Endodermal cell (in vitro differentiated cells): Measurements from ENCODE around the gene BRWD1. TPM values are rescaled to one million over a fixed set of nuclear protein-coding genes. Genes with fewer than 3 reads are reported as not detected.

Experiments used
- DNase-seq: peaks from one replicate; pipeline ENCODE4 v3.0.0-alpha.2; 2017
- H3K27ac ChIP-seq: 2 replicates; pipeline ENCODE4 v1.5.1; 2013; ENCODE audit warnings: mild to moderate bottlenecking, low read depth, low read length, moderate library complexity
- H3K27me3 ChIP-seq: 2 replicates; pipeline ENCODE4 v1.6.1; 2013; ENCODE audit warnings: mild to moderate bottlenecking, low read length, moderate library complexity; ENCODE audit not compliant: insufficient read depth, control insufficient read depth, poor library complexity, severe bottlenecking
- H3K36me3 ChIP-seq: 2 replicates; pipeline ENCODE4 v1.7.0; 2013; ENCODE audit warnings: mild to moderate bottlenecking, low read length, moderate library complexity; ENCODE audit not compliant: control insufficient read depth, insufficient read depth
- H3K4me1 ChIP-seq: one replicate; pipeline ENCODE4 v1.7.0; 2013; ENCODE audit warnings: low read length; ENCODE audit not compliant: control insufficient read depth, insufficient read depth
- H3K4me3 ChIP-seq: 2 replicates; pipeline ENCODE4 v1.5.1; 2013; ENCODE audit warnings: mild to moderate bottlenecking, low read length, moderate library complexity
- H3K9ac ChIP-seq: 2 replicates; pipeline ENCODE4 v1.6.1; 2013; ENCODE audit warnings: mild to moderate bottlenecking, low read length, moderate library complexity; ENCODE audit not compliant: poor library complexity, severe bottlenecking; ENCODE audit errors: extremely low read depth
- H3K9me3 ChIP-seq: 2 replicates; pipeline ENCODE4 v1.6.1; 2013; ENCODE audit warnings: mild to moderate bottlenecking, low read length, moderate library complexity; ENCODE audit not compliant: control insufficient read depth
- H3K27ac Mint-ChIP-seq: 2 replicates; pipeline ENCODE4 v1.8.0; 2020; ENCODE audit warnings: mixed read lengths
- H3K27me3 Mint-ChIP-seq: 2 replicates; pipeline ENCODE4 v1.8.0; 2021; ENCODE audit warnings: mild to moderate bottlenecking, mixed read lengths; ENCODE audit not compliant: insufficient read depth
- H3K36me3 Mint-ChIP-seq: 2 replicates; pipeline ENCODE4 v1.8.0; 2020; ENCODE audit warnings: low read depth, mixed read lengths
- H3K4me1 Mint-ChIP-seq: 2 replicates; pipeline ENCODE4 v1.8.0; 2020; ENCODE audit warnings: mixed read lengths
- H3K4me3 Mint-ChIP-seq: 2 replicates; pipeline ENCODE4 v1.8.0; 2020; ENCODE audit warnings: mild to moderate bottlenecking, moderate library complexity, mixed read lengths
- H3K9me3 Mint-ChIP-seq: 2 replicates; pipeline ENCODE4 v1.8.0; 2020; ENCODE audit warnings: mild to moderate bottlenecking, mixed read lengths
- WGBS, 2 experiments: methylation state at CpG; one replicate each; pipeline versions ENCODE4 v1.1.5 to v1.1.7; 2013; ENCODE audit warnings: missing lambda C conversion rate in 2 of 2, mixed read lengths in 1 of 2; ENCODE audit not compliant: insufficient coverage in 1 of 2, insufficient read length in 1 of 2; 5-methylcytosine and 5-hydroxymethylcytosine counted together
- total RNA-seq, 2 donors: library from RNA; stranded (reverse); fragmentation: NEBNext Ultra II Directional in 1 of 2; extraction: Animal tissue kit (Norgen Biotek cat#: 25700) in 1 of 2; gene quantifications; 2 replicates in 1 of 2; 3 replicates in 1 of 2; pipeline ENCODE4 v1.2.1, GENCODE V29; 2021
- TF ChIP-seq, protein P1 (sequence below): fragments of 200-600 bp; sonication (generic); conservative IDR thresholded peaks from 2 replicates; pipeline ENCODE4 v1.5.0; 2021; ENCODE audit warnings: antibody characterized with exemption, mild to moderate bottlenecking

BRWD1 gene
- total RNA-seq, 2 donors from 2014 or later = 64.7 to 76.1 TPM

DNA sequence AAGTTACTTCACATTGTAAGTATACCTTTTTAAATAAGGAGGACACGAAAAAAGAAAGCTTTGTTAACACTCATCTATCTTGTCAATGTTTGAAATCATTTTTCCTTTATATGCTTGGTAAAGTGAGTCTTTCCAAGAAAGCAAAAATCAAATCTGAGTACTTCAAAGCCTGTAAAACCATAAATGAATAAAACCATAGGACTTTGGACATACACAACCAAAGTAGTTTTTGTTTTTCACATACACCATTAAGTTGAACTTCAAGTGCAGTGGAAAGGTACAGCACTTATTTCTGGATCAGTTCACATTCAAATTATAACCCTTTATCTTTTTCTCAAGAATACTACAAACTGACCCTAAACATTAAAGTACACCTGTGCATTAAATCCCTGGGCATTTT lies 120.1 kb downstream of the BRWD1 start:
- no peaks in the 10 kb centered on the region for H3K9me3 Mint-ChIP-seq
- peaks cover 28% of the 10 kb centered on the region for H3K36me3 Mint-ChIP-seq
- Histone ChIP-seq H3K9me3 (no peaks in the 10 kb centered on the region), H3K4me3 (no peak overlapping the region), H3K36me3 (peaks cover 66% of the 10 kb centered on the region), H3K27me3 (no peaks in the 10 kb centered on the region), H3K27ac (no peak overlapping the region), H3K4me1 (peaks cover 12% of the 10 kb centered on the region), H3K9ac (no peak overlapping the region)
- TF ChIP-seq, protein P1, sequence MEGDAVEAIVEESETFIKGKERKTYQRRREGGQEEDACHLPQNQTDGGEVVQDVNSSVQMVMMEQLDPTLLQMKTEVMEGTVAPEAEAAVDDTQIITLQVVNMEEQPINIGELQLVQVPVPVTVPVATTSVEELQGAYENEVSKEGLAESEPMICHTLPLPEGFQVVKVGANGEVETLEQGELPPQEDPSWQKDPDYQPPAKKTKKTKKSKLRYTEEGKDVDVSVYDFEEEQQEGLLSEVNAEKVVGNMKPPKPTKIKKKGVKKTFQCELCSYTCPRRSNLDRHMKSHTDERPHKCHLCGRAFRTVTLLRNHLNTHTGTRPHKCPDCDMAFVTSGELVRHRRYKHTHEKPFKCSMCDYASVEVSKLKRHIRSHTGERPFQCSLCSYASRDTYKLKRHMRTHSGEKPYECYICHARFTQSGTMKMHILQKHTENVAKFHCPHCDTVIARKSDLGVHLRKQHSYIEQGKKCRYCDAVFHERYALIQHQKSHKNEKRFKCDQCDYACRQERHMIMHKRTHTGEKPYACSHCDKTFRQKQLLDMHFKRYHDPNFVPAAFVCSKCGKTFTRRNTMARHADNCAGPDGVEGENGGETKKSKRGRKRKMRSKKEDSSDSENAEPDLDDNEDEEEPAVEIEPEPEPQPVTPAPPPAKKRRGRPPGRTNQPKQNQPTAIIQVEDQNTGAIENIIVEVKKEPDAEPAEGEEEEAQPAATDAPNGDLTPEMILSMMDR = no peak
- WGBS, 2 experiments = 89% methylated on average over 1 of the region's 1 CpG; no CpG with 5 or more reads in 1 of the 2 experiments
- H3K4me1 Mint-ChIP-seq = peaks cover 13% of the 10 kb centered on the region
- no peak overlapping the region for H3K4me3 Mint-ChIP-seq
- H3K27me3 Mint-ChIP-seq = no peaks in the 10 kb centered on the region
- H3K27ac Mint-ChIP-seq = no peak overlapping the region
- no peak for DNase-seq

DNA sequence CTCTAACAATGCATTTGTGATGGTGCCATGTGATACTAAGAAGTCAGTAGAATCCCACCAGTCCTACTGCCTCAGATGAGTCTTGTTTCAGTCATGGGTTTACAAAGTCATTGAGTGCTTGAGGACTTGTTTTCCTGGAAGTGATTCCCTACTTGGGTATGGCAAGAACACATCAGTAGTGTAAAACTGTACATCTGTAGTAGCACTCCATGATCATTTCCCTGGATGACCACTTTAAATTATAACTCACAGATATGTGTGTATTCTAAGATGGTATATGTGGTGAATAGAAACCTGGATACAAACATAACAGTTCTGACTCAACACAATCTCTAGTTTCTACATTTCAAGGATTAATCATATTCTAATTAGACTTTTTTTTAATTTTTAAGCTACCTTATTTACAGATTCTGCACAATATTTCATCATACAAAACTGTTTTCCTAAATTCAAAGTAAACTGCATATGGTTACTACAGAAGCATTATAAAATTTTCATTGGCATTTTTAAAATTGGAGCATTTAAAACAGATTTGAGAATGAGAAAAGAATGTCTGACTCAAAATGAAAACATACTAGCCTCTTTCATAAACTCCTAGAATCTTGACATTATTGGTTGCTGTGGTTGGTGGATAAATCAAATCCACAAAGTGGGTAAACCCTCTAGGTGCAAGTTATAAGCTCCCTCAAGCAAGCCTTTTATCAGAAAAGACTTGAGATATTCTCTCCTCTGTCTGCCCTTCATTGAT lies 123.4 kb downstream of the BRWD1 start:
- Mint-ChIP-seq H3K9me3 (no peaks in the 10 kb centered on the region), H3K4me1 (peaks cover 21% of the 10 kb centered on the region), H3K36me3 (peaks cover 2% of the 10 kb centered on the region), H3K27ac (no peak overlapping the region), H3K4me3 (no peak overlapping the region), H3K27me3 (no peaks in the 10 kb centered on the region)
- H3K27ac ChIP-seq = no peak overlapping the region
- H3K36me3 ChIP-seq = peaks cover 33% of the 10 kb centered on the region
- H3K27me3 ChIP-seq = no peaks in the 10 kb centered on the region
- peaks cover 12% of the 10 kb centered on the region for H3K4me1 ChIP-seq
- no peak for DNase-seq
- no peak overlapping the region for H3K9ac ChIP-seq
- no peak overlapping the region for H3K4me3 ChIP-seq
- TF ChIP-seq, protein P1 = no peak
- no peaks in the 10 kb centered on the region for H3K9me3 ChIP-seq

DNA sequence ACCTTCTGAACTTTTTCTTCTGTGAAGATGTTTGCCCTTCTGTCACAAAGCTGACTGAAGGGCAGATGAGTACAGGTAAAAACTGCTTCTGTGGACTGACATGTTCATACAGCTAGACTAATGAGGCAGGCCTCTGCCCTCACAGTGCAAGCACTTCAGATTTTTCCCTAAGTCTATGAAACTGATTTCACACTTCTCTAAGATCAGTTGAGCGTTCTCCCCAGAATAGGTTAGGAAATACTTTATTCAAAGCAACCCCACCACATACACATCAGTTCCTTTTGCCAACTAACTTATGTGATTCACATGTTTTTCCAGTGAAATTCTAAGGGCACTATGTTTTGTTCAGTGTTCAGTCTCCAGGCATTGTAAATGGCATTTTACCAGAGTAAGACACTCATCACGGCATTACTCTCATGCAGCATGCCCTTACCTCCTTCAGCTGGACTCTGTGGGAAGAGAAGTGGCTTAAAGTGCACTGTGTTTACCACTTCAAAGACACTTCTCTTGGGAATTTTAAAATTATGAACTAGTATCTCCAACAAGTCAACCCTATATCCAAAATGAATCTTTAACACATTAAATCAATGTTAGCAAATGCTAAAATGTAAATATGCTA lies 124.8 kb downstream of the BRWD1 start:
- no peaks in the 10 kb centered on the region for H3K9me3 ChIP-seq
- WGBS, 2 experiments = 95 to 100% methylated on average over 1 to 2 of the region's 2 CpGs
- no peaks in the 10 kb centered on the region for H3K9me3 Mint-ChIP-seq
- H3K27ac ChIP-seq = no peak overlapping the region
- no peak overlapping the region for H3K4me3 ChIP-seq
- TF ChIP-seq, protein P1 = no peak
- H3K27me3 ChIP-seq = no peaks in the 10 kb centered on the region
- DNase-seq = no peak
- peaks cover 2% of the 10 kb centered on the region for H3K36me3 Mint-ChIP-seq
- H3K4me1 ChIP-seq = peaks cover 12% of the 10 kb centered on the region
- H3K27me3 Mint-ChIP-seq = no peaks in the 10 kb centered on the region
- no peak overlapping the region for H3K27ac Mint-ChIP-seq
- H3K4me3 Mint-ChIP-seq = no peak overlapping the region
- H3K36me3 ChIP-seq = peaks cover 21% of the 10 kb centered on the region
- peaks cover 25% of the 10 kb centered on the region for H3K4me1 Mint-ChIP-seq
- H3K9ac ChIP-seq = no peak overlapping the region
